Measurements from ENCODE around the gene CERS2. TPM values are rescaled to one million over a fixed set of nuclear protein-coding genes. Genes with fewer than 3 reads are reported as not detected.

CERS2 gene
- total and polyA plus RNA-seq, 2 of the 13 experiments (the other 11 are each of a cell fraction or from before 2014, with no cell fraction given), result 269 to 298 TPM

DNA sequence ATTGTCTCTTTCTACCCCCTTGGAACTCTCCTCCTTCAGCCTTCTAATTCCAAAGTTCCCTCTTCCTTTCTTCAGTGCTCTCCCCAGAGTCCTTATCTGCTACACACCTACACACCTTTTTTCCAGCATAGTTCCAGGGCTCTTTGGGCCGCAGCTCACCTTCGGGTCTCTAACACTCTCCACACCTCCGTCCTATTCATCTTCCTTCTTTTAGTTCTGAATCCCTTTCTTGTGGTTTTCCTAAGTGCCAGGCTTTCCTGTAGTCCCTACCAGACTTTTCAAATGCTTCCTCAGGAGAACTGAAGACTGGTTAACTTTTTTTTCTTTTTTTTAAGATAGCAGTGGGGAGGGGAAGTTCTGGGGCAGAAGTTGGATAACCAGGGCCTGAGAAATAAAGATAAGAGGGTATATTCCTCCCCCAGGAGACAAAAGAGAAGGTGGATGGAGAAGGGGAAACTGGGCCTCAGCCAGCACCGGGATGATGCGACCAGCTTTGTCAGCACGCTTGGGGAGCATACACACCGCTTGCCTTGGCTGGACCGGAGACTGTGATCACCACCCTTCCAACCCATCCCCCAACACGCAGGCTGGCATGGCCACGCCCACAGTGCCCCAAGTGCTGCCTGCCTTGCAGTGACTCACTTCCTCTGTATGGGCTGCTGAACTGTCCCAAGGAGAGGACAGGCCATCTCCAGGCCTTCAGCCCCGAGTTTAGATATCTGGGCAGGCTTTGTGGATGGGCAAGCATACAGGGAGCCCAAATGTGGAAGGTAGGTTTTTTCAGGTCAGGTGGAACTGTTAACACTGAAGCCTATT lies 2.5 kb upstream of the CERS2 start (continued):
- TF ChIP-seq, protein P1, sequence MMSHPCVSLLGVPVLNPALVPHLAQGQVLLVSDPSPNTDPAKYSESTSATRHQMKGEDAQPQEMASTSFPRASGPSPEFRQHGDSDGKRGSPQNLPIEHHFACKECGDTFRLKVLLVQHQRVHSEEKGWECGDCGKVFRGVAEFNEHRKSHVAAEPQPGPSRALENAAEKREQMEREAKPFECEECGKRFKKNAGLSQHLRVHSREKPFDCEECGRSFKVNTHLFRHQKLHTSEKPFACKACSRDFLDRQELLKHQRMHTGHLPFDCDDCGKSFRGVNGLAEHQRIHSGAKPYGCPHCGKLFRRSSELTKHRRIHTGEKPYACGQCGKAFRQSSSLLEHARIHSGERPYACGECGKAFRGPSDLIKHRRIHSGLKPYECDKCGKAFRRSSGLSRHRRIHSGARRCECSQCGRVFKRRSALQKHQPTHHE (CRISPR knock-in tag; IDR thresholded peaks at IDR 0.05; ENCODE audit: borderline replicate concordance), result no peak
- no peak for TF ChIP-seq U2AF1 (optimal IDR thresholded peaks at IDR 0.05; ENCODE audit: low read depth, low read length)
- TF ChIP-seq ZKSCAN1 (IDR thresholded peaks at IDR 0.05; ENCODE audit: low read length), result no peak
- no peak for TF ChIP-seq NR3C1 (CRISPR knock-in tag; IDR thresholded peaks at IDR 0.05)
- no peak for TF ChIP-seq MTA3 (CRISPR knock-in tag; IDR thresholded peaks at IDR 0.05)
- TF ChIP-seq ZNF326 (CRISPR knock-in tag; IDR thresholded peaks at IDR 0.05; ENCODE audit: borderline replicate concordance), result no peak
- peak; percentile 75; the same call in 1 of the 2 replicates for TF ChIP-seq ERF (CRISPR knock-in tag; IDR thresholded peaks at IDR 0.05)
- TF ChIP-seq CBX2 (IDR thresholded peaks at IDR 0.05; ENCODE audit: low read depth, low read length), result no peak
- TF ChIP-seq CBX2 (CRISPR knock-in tag; IDR thresholded peaks at IDR 0.05; ENCODE audit: low read depth), result no peak
- no peak for TF ChIP-seq ZNF710 (CRISPR knock-in tag; IDR thresholded peaks at IDR 0.05; ENCODE audit: borderline replicate concordance)
- no peak for TF ChIP-seq ZNF704 (CRISPR knock-in tag; IDR thresholded peaks at IDR 0.05; ENCODE audit: borderline replicate concordance)
- TF ChIP-seq, protein P2, sequence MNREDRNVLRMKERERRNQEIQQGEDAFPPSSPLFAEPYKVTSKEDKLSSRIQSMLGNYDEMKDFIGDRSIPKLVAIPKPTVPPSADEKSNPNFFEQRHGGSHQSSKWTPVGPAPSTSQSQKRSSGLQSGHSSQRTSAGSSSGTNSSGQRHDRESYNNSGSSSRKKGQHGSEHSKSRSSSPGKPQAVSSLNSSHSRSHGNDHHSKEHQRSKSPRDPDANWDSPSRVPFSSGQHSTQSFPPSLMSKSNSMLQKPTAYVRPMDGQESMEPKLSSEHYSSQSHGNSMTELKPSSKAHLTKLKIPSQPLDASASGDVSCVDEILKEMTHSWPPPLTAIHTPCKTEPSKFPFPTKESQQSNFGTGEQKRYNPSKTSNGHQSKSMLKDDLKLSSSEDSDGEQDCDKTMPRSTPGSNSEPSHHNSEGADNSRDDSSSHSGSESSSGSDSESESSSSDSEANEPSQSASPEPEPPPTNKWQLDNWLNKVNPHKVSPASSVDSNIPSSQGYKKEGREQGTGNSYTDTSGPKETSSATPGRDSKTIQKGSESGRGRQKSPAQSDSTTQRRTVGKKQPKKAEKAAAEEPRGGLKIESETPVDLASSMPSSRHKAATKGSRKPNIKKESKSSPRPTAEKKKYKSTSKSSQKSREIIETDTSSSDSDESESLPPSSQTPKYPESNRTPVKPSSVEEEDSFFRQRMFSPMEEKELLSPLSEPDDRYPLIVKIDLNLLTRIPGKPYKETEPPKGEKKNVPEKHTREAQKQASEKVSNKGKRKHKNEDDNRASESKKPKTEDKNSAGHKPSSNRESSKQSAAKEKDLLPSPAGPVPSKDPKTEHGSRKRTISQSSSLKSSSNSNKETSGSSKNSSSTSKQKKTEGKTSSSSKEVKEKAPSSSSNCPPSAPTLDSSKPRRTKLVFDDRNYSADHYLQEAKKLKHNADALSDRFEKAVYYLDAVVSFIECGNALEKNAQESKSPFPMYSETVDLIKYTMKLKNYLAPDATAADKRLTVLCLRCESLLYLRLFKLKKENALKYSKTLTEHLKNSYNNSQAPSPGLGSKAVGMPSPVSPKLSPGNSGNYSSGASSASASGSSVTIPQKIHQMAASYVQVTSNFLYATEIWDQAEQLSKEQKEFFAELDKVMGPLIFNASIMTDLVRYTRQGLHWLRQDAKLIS (CRISPR knock-in tag; IDR thresholded peaks at IDR 0.05), result no peak
- TF ChIP-seq REPIN1 (CRISPR knock-in tag; IDR thresholded peaks at IDR 0.05; ENCODE audit: borderline replicate concordance, low read depth), result no peak
- TF ChIP-seq TP53 (CRISPR knock-in tag; conservative IDR thresholded peaks at IDR 0.05), result no peak
- no peak for TF ChIP-seq ZNF547 (CRISPR knock-in tag; IDR thresholded peaks at IDR 0.05)
- no peak for TF ChIP-seq HOXD1 (CRISPR knock-in tag; IDR thresholded peaks at IDR 0.05)
- no peak for TF ChIP-seq MEF2D (CRISPR knock-in tag; IDR thresholded peaks at IDR 0.05)
- no peak for TF ChIP-seq ZNF850 (CRISPR knock-in tag; conservative IDR thresholded peaks at IDR 0.05)
- no peak for TF ChIP-seq MIER2 (CRISPR knock-in tag; IDR thresholded peaks at IDR 0.05)
- TF ChIP-seq, protein P3, sequence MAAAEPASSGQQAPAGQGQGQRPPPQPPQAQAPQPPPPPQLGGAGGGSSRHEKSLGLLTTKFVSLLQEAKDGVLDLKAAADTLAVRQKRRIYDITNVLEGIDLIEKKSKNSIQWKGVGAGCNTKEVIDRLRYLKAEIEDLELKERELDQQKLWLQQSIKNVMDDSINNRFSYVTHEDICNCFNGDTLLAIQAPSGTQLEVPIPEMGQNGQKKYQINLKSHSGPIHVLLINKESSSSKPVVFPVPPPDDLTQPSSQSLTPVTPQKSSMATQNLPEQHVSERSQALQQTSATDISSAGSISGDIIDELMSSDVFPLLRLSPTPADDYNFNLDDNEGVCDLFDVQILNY (CRISPR knock-in tag; conservative IDR thresholded peaks at IDR 0.05), result no peak
- TF ChIP-seq KAT2B (IDR thresholded peaks at IDR 0.05; ENCODE audit: borderline replicate concordance, low read depth, low read length), result no peak
- TF ChIP-seq MBNL3 (CRISPR knock-in tag; conservative IDR thresholded peaks at IDR 0.05), result no peak
